ENCODE results near the gene CCDC167.

GRCh38 chr6:37454420-37455140, 45.1 kb downstream of the CCDC167 start:
- TF ChIP-seq, protein P1, sequence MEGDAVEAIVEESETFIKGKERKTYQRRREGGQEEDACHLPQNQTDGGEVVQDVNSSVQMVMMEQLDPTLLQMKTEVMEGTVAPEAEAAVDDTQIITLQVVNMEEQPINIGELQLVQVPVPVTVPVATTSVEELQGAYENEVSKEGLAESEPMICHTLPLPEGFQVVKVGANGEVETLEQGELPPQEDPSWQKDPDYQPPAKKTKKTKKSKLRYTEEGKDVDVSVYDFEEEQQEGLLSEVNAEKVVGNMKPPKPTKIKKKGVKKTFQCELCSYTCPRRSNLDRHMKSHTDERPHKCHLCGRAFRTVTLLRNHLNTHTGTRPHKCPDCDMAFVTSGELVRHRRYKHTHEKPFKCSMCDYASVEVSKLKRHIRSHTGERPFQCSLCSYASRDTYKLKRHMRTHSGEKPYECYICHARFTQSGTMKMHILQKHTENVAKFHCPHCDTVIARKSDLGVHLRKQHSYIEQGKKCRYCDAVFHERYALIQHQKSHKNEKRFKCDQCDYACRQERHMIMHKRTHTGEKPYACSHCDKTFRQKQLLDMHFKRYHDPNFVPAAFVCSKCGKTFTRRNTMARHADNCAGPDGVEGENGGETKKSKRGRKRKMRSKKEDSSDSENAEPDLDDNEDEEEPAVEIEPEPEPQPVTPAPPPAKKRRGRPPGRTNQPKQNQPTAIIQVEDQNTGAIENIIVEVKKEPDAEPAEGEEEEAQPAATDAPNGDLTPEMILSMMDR (IDR thresholded peaks at IDR 0.05; ENCODE audit: poor library complexity, severe bottlenecking): no peak
- TF ChIP-seq MXI1 (conservative IDR thresholded peaks at IDR 0.05; ENCODE audit: poor library complexity, severe bottlenecking): no peak

All from neural cell (in vitro differentiated cells).